GM13977 (cell line): Measurements from ENCODE around the gene CST8.

Source experiments
- DNase-seq: peaks from one replicate; pipeline ENCODE4 v3.0.0; 2012; ENCODE audit warnings: low spot score
- in situ Hi-C: fragments of 300-500 bp; cut with MboI; formaldehyde crosslinking; loops from one replicate; pipeline ENCODE4 v1.12.0; 2022; ENCODE audit warnings: low sequenced_read_pairs, low pct_unique_long_range_greater_than_20kb, mixed read lengths, inconsistent platforms; ENCODE audit not compliant: unreplicated experiment
- TF ChIP-seq, protein P1 (sequence below): IDR thresholded peaks from 2 replicates; pipeline ENCODE4 v1.5.1; 2012; ENCODE audit warnings: mild to moderate bottlenecking, control low read depth; ENCODE audit not compliant: insufficient read depth; ENCODE audit errors: extremely low read depth, missing control alignments

Gene CST8

DNA sequence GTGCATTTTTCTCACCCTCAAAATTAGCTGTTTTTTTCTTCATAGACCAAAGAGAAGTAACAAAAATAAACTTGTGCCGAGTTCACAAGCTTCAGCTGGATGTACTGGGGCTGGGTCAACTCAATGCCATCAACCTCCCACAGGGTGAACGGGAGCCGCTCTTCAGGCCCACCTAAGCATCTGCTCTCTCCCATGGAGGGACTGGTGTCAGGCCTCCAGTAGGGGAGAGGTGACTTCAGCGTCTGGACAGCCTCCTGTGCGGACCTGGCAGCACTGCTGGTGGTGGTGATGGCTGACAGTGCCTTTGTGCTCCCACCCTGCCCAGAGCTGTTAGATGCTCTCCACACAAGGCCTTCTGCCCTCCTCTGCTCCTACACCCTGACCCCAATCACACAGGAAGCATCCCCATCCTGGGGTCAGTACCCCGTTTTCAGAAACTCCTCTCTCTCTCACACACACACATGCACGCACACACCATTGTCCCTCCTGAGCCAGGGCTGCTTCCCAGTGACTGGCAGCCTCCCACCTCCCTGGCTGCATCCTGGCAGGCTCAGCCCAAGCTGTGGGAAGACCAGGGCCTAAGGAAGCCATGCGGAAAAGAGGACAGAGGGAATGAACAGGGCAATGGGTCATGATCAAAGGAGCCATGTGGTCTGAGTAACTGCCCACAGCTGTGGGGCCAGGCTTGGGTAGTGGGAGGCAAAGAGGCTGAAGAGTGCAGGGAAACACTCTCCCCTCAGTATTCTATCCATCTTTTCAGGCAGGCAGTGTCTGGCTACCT, 17.7 kb downstream of the CST8 start:
- TF ChIP-seq, protein P1, sequence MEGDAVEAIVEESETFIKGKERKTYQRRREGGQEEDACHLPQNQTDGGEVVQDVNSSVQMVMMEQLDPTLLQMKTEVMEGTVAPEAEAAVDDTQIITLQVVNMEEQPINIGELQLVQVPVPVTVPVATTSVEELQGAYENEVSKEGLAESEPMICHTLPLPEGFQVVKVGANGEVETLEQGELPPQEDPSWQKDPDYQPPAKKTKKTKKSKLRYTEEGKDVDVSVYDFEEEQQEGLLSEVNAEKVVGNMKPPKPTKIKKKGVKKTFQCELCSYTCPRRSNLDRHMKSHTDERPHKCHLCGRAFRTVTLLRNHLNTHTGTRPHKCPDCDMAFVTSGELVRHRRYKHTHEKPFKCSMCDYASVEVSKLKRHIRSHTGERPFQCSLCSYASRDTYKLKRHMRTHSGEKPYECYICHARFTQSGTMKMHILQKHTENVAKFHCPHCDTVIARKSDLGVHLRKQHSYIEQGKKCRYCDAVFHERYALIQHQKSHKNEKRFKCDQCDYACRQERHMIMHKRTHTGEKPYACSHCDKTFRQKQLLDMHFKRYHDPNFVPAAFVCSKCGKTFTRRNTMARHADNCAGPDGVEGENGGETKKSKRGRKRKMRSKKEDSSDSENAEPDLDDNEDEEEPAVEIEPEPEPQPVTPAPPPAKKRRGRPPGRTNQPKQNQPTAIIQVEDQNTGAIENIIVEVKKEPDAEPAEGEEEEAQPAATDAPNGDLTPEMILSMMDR, result no peak
- no peak for DNase-seq
- in situ Hi-C loops, result no loop called here

DNA sequence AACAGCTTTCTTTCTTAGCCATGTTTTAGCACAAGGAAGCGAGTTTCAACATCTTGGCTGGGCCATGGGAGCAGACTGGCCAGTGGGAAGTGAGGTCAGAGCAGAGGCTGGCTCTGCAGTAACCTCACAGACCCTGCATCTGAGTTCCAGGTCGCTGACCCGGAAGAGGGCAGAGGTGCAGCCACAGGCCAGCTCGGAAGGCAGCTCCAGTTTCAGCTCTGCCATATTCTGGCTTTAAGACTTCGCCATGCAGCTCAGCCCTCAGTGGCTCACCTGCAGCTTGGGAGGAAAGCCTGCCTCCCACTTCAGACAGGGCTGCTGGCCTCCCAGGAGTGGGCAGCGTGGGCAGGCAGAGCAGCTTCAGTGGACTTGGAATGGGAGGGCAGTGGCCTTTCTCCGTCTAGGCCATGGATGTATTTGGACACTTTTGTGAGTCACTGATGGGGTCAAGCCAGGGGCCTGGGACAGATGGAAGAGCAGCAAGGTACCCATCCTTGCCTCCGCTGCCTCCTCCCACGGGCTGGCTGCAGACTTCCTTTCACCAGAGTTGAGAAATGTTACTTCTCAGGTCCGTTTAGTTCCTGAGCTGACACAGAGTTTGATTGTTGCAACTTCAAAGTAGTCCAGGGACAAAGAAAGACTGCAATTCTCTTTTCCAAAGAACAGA, 18.5 kb downstream of the CST8 start:
- in situ Hi-C loops, result no loop called here
- TF ChIP-seq, protein P1, result no peak
- DNase-seq, result no peak

DNA sequence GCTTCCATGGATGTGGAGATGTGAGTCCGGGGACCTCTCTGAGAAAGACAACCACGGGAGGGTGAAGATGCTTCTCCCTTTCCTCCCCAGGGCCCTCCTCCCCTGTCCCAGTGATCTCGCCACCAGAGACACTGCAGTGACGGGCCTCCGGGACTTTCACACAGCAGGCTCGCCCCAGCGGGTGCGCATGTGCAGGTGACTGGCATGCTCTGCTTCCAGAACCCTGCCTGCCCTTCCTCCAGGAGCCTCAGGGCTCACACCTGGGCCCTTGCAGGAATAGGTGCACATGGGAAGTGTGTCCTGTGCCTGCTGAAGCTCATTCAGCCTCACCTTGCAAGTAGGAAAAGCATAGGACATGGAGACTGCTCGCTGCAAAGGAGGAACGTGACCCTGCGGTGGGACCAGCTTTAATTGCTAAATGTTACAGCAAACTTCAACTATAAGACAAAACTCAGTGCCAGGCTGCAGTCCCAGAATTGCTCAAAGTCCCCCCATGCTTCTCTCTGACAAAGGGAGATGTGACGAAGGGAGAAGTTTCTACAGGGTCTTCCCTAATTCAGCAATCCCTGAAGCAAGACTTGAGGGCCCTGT, 19.2 kb downstream of the CST8 start:
- TF ChIP-seq, protein P1, result no peak
- DNase-seq, result no peak
- in situ Hi-C loops, result no loop called here

DNA sequence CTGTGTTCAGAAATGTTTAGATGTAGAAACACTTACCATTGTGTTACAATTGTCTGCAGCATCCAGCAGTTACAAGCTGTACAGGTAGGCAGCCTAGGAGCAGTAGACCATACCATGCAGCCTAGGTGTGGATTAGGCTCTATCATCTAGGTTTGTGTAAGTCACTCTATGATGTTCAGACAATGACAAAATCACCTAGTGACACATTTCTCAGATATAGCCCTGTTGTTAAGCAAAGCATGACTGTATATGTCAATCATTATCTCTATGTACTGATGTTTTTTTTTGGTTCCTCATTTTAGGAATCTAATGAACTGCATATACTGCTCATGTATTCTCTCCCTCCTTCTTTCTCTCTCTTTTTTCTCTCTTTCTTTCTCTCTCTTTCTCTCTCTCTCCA, 22.2 kb downstream of the CST8 start:
- no peak for DNase-seq
- TF ChIP-seq, protein P1, result no peak
- in situ Hi-C loops, result no loop called here

DNA sequence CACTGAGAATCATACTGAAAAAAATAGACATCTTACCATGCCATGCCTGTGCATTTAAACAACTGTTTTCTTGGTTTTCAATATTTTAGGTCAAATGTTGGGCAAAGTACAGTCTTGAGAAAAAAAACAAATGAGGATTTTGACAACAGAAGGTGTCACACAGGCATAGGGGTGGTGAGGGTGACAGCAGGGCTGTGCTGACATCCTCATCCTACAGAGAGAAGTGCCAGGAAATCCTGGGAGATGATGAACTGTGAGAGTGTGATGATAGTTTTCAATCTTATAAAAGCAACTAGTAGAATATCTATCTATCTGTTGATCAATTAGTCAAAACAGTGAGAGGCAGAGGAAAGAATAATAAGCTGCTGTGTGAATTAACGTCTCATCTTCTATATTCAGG, 23.9 kb downstream of the CST8 start:
- TF ChIP-seq, protein P1, result no peak
- in situ Hi-C loops, result no loop called here

DNA sequence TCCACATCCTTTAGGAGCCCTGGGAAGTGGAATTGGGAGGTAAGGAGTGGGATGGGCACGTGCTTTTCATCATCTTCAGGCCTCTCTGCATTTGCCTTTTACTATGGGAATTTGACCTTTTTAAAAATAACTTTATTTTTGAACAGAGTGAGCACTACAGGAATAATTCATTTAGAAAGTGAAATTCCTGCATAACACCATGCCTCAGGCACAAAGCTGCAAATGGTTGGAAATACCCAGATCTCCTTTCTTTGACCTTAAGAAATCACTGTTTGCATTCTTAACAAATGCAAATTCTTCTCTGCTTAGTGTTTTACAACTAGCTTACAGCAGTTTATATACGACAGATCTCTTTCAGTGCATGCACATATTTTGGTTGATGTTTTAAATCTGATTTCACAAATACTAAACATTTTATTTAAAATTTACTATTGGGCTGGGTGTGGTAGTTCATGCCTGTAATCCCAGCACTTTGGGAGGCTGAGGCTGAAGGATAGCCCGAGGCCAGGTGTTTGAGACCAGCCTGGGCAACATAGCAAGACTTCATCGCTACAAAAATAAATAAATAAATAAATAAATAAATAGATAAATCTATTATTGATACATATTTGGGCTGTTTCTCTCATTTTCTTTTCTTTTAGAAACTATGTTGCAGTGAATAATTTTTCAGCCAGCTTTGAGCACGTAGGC, 24.5 kb downstream of the CST8 start:
- no peak for DNase-seq
- in situ Hi-C loops, result no loop called here
- TF ChIP-seq, protein P1, result no peak

More for the DNA sequence above, 23.9 kb downstream of the CST8 start:
- DNase-seq, result no peak
